ENCODE results near the gene RANGAP1.

RANGAP1 gene

DNA sequence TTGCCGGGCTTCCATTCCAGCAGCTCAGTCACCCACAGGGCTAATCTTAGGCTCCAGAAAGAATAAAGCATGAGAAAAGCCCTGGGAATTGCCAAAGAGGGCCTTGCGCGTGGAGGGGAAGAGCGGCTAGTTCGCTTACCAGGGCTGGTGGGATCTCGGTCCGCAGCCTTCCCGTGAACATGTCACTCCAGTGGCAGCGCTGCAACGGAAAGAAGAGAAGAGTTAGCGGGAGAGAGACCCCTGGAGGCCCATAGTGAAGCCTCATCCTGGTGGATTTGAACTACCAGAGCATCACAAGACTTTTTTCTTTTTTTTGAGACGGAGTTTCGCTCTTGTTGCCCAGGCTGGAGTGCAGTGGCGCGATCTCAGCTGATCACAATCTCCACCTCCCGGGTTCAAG lies 18.0 kb downstream of the RANGAP1 start:
- no peak for ATAC-seq
- TF ChIP-seq, protein P1, sequence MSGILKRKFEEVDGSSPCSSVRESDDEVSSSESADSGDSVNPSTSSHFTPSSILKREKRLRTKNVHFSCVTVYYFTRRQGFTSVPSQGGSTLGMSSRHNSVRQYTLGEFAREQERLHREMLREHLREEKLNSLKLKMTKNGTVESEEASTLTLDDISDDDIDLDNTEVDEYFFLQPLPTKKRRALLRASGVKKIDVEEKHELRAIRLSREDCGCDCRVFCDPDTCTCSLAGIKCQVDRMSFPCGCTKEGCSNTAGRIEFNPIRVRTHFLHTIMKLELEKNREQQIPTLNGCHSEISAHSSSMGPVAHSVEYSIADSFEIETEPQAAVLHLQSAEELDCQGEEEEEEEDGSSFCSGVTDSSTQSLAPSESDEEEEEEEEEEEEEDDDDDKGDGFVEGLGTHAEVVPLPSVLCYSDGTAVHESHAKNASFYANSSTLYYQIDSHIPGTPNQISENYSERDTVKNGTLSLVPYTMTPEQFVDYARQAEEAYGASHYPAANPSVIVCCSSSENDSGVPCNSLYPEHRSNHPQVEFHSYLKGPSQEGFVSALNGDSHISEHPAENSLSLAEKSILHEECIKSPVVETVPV (CRISPR knock-in tag; IDR thresholded peaks at IDR 0.05) = no peak
- TF ChIP-seq ZNF565 (CRISPR knock-in tag; conservative IDR thresholded peaks at IDR 0.05; ENCODE audit: low read depth) (no peak), OSR1 (CRISPR knock-in tag; IDR thresholded peaks at IDR 0.05) (no peak)

DNA sequence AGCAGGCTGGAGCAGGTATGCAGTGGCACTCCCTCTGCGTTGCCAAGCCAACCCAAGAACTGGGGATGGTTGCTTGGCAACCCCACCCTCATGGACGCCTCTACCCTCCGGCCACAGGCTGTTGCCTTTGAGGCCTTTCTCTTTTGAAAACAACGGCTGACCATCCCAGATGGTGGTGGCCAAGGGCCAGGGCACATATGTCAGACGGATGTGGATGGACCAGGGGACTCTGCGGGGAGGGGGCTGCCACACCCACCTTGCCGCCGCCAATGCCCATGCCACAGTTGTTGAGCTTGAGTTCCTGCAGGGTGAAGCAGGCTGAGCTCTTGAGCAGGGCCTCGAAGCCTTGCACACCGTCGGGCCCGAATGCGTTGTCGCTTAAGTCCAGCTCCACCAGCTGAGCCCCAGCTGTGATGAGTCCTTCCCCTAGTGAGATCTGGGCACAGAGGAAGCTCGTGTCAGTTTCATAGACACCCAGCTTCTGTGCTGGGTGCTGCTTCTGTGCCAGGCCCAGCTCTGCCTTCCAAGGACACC lies 21.5 kb downstream of the RANGAP1 start:
- no peak for ATAC-seq
- TF ChIP-seq ARNTL (CRISPR knock-in tag; IDR thresholded peaks at IDR 0.05; ENCODE audit: borderline replicate concordance, low read depth) = no peak

DNA sequence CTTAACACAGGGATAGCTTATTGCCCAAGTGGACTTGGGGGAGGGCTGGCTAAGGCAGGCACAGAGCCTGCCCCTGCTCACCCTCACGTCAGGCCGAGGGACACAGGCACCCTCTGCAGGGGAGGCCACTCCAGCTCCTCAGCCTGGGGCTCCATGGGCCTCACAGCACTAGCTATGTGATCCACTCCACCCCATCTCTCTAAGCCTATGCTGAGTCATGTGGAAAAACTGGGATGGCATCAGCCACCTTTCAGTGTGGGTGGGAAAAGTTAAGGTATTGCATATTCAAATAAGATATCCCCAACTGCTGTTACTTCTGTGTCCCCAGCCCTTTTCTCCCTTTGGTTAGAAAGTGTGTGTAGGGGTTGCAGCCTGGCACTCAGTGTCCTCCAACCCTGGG lies 22.3 kb downstream of the RANGAP1 start:
- ATAC-seq = no peak
- TF ChIP-seq, protein P2, sequence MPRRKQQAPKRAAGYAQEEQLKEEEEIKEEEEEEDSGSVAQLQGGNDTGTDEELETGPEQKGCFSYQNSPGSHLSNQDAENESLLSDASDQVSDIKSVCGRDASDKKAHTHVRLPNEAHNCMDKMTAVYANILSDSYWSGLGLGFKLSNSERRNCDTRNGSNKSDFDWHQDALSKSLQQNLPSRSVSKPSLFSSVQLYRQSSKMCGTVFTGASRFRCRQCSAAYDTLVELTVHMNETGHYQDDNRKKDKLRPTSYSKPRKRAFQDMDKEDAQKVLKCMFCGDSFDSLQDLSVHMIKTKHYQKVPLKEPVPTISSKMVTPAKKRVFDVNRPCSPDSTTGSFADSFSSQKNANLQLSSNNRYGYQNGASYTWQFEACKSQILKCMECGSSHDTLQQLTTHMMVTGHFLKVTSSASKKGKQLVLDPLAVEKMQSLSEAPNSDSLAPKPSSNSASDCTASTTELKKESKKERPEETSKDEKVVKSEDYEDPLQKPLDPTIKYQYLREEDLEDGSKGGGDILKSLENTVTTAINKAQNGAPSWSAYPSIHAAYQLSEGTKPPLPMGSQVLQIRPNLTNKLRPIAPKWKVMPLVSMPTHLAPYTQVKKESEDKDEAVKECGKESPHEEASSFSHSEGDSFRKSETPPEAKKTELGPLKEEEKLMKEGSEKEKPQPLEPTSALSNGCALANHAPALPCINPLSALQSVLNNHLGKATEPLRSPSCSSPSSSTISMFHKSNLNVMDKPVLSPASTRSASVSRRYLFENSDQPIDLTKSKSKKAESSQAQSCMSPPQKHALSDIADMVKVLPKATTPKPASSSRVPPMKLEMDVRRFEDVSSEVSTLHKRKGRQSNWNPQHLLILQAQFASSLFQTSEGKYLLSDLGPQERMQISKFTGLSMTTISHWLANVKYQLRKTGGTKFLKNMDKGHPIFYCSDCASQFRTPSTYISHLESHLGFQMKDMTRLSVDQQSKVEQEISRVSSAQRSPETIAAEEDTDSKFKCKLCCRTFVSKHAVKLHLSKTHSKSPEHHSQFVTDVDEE (CRISPR knock-in tag; IDR thresholded peaks at IDR 0.05) = no peak

DNA sequence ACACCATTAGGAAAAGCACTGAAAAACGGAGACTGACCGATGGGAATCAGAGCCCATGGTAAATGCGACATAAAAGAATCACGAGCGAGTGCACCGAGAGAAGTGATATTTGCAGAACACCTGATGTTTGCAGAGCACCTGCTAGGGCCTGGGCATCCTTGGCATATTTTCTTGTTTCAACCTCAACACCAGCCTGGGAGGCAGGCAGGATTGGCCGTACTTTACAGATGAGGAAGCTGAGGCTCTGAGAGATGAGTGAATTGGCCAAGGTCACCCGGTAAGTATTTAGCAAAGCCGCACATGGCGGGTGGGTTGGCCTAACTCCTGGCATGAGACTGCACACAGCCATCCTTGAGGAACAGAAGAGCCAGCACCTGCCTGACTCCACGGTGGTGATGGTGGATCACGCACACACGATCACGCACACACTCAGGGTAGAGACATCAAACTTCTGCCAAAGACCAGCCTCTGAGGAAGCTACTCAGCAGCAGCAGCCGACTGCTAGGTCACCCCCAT lies 23.7 kb downstream of the RANGAP1 start:
- no peak for TF ChIP-seq RARB (CRISPR knock-in tag; IDR thresholded peaks at IDR 0.05)
- no peak for TF ChIP-seq ZNF565 (CRISPR knock-in tag; conservative IDR thresholded peaks at IDR 0.05; ENCODE audit: low read depth)
- no peak for TF ChIP-seq BACH2 (CRISPR knock-in tag; IDR thresholded peaks at IDR 0.05; ENCODE audit: borderline replicate concordance)
- TF ChIP-seq ESRRG (CRISPR knock-in tag; IDR thresholded peaks at IDR 0.05) = no peak
- no peak for TF ChIP-seq ZC3H10 (CRISPR knock-in tag; IDR thresholded peaks at IDR 0.05)
- TF ChIP-seq, protein P2 (CRISPR knock-in tag; IDR thresholded peaks at IDR 0.05) = no peak
- TF ChIP-seq, protein P3, sequence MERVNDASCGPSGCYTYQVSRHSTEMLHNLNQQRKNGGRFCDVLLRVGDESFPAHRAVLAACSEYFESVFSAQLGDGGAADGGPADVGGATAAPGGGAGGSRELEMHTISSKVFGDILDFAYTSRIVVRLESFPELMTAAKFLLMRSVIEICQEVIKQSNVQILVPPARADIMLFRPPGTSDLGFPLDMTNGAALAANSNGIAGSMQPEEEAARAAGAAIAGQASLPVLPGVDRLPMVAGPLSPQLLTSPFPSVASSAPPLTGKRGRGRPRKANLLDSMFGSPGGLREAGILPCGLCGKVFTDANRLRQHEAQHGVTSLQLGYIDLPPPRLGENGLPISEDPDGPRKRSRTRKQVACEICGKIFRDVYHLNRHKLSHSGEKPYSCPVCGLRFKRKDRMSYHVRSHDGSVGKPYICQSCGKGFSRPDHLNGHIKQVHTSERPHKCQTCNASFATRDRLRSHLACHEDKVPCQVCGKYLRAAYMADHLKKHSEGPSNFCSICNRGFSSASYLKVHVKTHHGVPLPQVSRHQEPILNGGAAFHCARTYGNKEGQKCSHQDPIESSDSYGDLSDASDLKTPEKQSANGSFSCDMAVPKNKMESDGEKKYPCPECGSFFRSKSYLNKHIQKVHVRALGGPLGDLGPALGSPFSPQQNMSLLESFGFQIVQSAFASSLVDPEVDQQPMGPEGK (CRISPR knock-in tag; IDR thresholded peaks at IDR 0.05; ENCODE audit: borderline replicate concordance) = no peak

DNA sequence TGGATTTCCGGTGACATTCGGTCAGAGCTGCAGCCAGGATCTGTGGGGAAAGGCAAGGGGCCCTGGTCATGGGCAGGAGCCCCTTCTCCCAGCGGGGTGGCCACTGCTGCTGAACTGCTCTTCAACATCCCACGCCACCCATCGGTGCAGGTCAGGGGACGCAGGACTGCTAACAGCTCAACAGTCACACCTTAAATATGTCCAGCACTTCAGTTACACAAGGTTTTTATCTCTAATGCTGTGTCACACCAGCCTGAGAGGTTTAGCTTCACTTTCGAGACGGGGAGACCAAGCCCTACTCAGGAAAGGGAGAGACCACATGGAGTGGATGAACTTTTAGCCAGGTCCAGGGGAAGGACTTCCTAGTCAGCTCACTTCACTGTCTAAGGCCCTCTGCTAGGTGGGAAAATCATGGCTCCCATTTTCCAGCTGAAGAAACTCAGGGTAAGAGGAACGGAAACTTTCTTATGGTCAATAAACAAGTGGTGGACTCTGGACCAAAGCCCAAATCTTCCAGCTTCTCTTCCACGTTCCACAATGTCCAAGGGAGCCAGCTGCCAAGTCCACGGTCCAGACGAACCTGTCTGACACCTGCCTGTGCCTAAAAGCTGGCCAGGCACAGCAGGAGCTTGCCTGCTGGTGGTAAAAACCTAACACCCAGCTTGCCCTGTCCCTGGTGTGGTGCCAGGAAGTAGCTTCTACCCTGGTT lies 24.3 kb downstream of the RANGAP1 start:
- no peak for ATAC-seq
- no peak for TF ChIP-seq GLIS3 (CRISPR knock-in tag; IDR thresholded peaks at IDR 0.05)
- no peak for TF ChIP-seq ESRRG (CRISPR knock-in tag; IDR thresholded peaks at IDR 0.05)
- TF ChIP-seq, protein P4, sequence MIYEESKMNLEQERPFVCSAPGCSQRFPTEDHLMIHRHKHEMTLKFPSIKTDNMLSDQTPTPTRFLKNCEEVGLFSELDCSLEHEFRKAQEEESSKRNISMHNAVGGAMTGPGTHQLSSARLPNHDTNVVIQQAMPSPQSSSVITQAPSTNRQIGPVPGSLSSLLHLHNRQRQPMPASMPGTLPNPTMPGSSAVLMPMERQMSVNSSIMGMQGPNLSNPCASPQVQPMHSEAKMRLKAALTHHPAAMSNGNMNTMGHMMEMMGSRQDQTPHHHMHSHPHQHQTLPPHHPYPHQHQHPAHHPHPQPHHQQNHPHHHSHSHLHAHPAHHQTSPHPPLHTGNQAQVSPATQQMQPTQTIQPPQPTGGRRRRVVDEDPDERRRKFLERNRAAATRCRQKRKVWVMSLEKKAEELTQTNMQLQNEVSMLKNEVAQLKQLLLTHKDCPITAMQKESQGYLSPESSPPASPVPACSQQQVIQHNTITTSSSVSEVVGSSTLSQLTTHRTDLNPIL (CRISPR knock-in tag; IDR thresholded peaks at IDR 0.05; ENCODE audit: low read depth) = no peak
- no peak for TF ChIP-seq ARNTL (CRISPR knock-in tag; IDR thresholded peaks at IDR 0.05; ENCODE audit: borderline replicate concordance, low read depth)
- no peak for TF ChIP-seq CSDC2 (CRISPR knock-in tag; IDR thresholded peaks at IDR 0.05)
- no peak for TF ChIP-seq PPARA (CRISPR knock-in tag; IDR thresholded peaks at IDR 0.05; ENCODE audit: borderline replicate concordance)
- TF ChIP-seq ZC3H10 (CRISPR knock-in tag; IDR thresholded peaks at IDR 0.05) = no peak
- TF ChIP-seq, protein P3 (CRISPR knock-in tag; IDR thresholded peaks at IDR 0.05; ENCODE audit: borderline replicate concordance) = no peak
- no peak for TF ChIP-seq ZNF565 (CRISPR knock-in tag; conservative IDR thresholded peaks at IDR 0.05; ENCODE audit: low read depth)

More for the DNA sequence above, 23.7 kb downstream of the RANGAP1 start:
- ATAC-seq = no peak

All from SK-N-SH treated with all-trans-retinoic acid at 6 μM for 48 hours (cell line).